GM12878 (cell line): Measurements from ENCODE around the gene PHOSPHO1. TPM values are rescaled to one million over a fixed set of nuclear protein-coding genes. Genes with fewer than 3 reads are reported as not detected.

Source experiments
- ATAC-seq: fragments of 200-7000 bp; cut with Tn5 transposase; 3 replicates; pipeline ENCODE4 v1.9.1; 2020; ENCODE audit warnings: mild to moderate bottlenecking, moderate library complexity
- BruUV-seq: library from RNA; stranded (reverse); fragments of 400-500 nt; replicated peaks from 2 replicates; lab custom pipeline; 2021; lab: Mats Ljungman, UMichigan
- CTCF ChIA-PET: fragments of 300-600 bp; sonication (Branson Sonifier 250); formaldehyde crosslinking; extraction: SDS; loops from one replicate; lab custom pipeline; 2021; ENCODE audit warnings: inconsistent platforms; lab: Yijun Ruan, JAX
- POLR2A ChIA-PET: fragments of 350-600 bp; formaldehyde crosslinking; extraction: SDS; loops from one replicate; lab custom pipeline; 2021; ENCODE audit warnings: inconsistent platforms; lab: Charles Lee
- RAD21 ChIA-PET: fragments of 300-600 bp; sonication (Branson Sonifier 250); formaldehyde crosslinking; loops from one replicate; lab custom pipeline; 2023; ENCODE audit warnings: antibody characterized with exemption; ENCODE audit not compliant: unreplicated experiment; lab: Charles Lee
- SMC1A ChIA-PET: fragments of 300-600 bp; sonication (Branson Sonifier 250); formaldehyde crosslinking; loops from one replicate; lab custom pipeline; 2023; ENCODE audit not compliant: unreplicated experiment, uncharacterized antibody; lab: Charles Lee
- DNase-seq: peaks from one replicate; pipeline ENCODE4 v3.0.0-alpha.2; 2011; ENCODE audit warnings: low read depth, low spot score
- FAIRE-seq: peaks from 3 replicates; lab custom pipeline; 2011; peaks lifted over from hg19 to GRCh38; lab: Jason Lieb, UNC
- H2AFZ ChIP-seq: 2 replicates; pipeline ENCODE4 v1.6.0; 2011; ENCODE audit warnings: low read depth, low read length, control low read depth; ENCODE audit not compliant: control insufficient read depth
- H3K27ac ChIP-seq: 2 replicates; pipeline ENCODE4 v1.5.1; 2011; ENCODE audit warnings: control low read depth; ENCODE audit not compliant: control insufficient read depth, insufficient read depth
- H3K27me3 ChIP-seq, 2 experiments: replicated peaks in 1 of 2; 2 replicates each; pipeline versions ENCODE4 v1.6.0 to v1.6.1; 2011; ENCODE audit warnings: low read length in 1 of 2; ENCODE audit not compliant: control insufficient read depth in 2 of 2, insufficient read depth in 2 of 2
- H3K36me3 ChIP-seq, 2 experiments: 2 replicates each; pipeline ENCODE4 v1.5.1; 2011; ENCODE audit warnings: low read length in 1 of 2; ENCODE audit not compliant: control insufficient read depth in 2 of 2, insufficient read depth in 2 of 2
- H3K4me1 ChIP-seq: 2 replicates; pipeline ENCODE4 v1.6.1; 2011; ENCODE audit warnings: mild to moderate bottlenecking, low read length, moderate library complexity, mixed read lengths; ENCODE audit not compliant: control insufficient read depth, insufficient read depth
- H3K4me2 ChIP-seq: 2 replicates; pipeline ENCODE4 v1.6.0; 2011; ENCODE audit warnings: control low read depth; ENCODE audit not compliant: control insufficient read depth, insufficient read depth
- H3K4me3 ChIP-seq: fragments of 200-600 bp; sonication (generic); 2 replicates; pipeline ENCODE4 v1.5.1; 2016
- H3K79me2 ChIP-seq: 2 replicates; pipeline ENCODE4 v1.6.0; 2011; ENCODE audit warnings: low read length; ENCODE audit not compliant: control insufficient read depth, insufficient read depth
- H3K9ac ChIP-seq: 2 replicates; pipeline ENCODE4 v1.8.0; 2011; ENCODE audit warnings: low read length, control low read depth, mixed read lengths; ENCODE audit not compliant: control insufficient read depth, insufficient read depth
- H3K9me3 ChIP-seq: replicated peaks from 3 replicates; pipeline ENCODE4 v1.5.1; 2011; ENCODE audit warnings: mild to moderate bottlenecking, low read length; ENCODE audit not compliant: control insufficient read depth, insufficient read depth
- H4K20me1 ChIP-seq: 2 replicates; pipeline ENCODE4 v1.6.0; 2011; ENCODE audit not compliant: control insufficient read depth, insufficient read depth
- ATF7 ChIP-seq: fragments of 450-650 bp; IDR thresholded peaks from 2 replicates; pipeline ENCODE4 v1.6.1; 2016; ENCODE audit warnings: low read depth, mild to moderate bottlenecking
- CHD4 ChIP-seq: fragments of 200-600 bp; sonication (generic); IDR thresholded peaks from 2 replicates; pipeline ENCODE4 v1.6.1; 2016; ENCODE audit warnings: mild to moderate bottlenecking
- EP300 ChIP-seq, 2 experiments: fragments of 150-350 bp in 1 of 2; IDR thresholded peaks; 2 replicates each; pipeline ENCODE4 v1.6.1; 2011 to 2012; ENCODE audit warnings: low read depth in 2 of 2, low read length in 2 of 2, borderline replicate concordance in 1 of 2, improper control_type of control experiment in 1 of 2, inconsistent platforms in 1 of 2; ENCODE audit not compliant: control insufficient read depth in 1 of 2
- EZH2 ChIP-seq: IDR thresholded peaks from 2 replicates; pipeline ENCODE4 v1.6.1; 2012; ENCODE audit warnings: low read depth, mild to moderate bottlenecking, control low read depth, inconsistent platforms, low read length, borderline replicate concordance; ENCODE audit not compliant: control insufficient read depth
- FOS ChIP-seq: IDR thresholded peaks from 3 replicates; pipeline ENCODE4 v1.6.1; 2011; ENCODE audit warnings: borderline replicate concordance; ENCODE audit not compliant: insufficient read length; ENCODE audit errors: extremely low read depth
- MEF2A ChIP-seq: IDR thresholded peaks from 2 replicates; pipeline ENCODE4 v1.6.1; 2011; ENCODE audit warnings: low read depth, mild to moderate bottlenecking, low read length, moderate library complexity; ENCODE audit not compliant: insufficient read depth
- MYC ChIP-seq: IDR thresholded peaks from 2 replicates; pipeline ENCODE4 v1.6.1; 2011; ENCODE audit warnings: mild to moderate bottlenecking, low read length, moderate library complexity, inconsistent platforms; ENCODE audit not compliant: insufficient read depth, insufficient replicate concordance, insufficient read length, severe bottlenecking
- NFIC ChIP-seq: IDR thresholded peaks from 2 replicates; pipeline ENCODE4 v1.6.1; 2012; ENCODE audit warnings: low read depth, mild to moderate bottlenecking, inconsistent platforms, low read length, moderate library complexity
- PML ChIP-seq: IDR thresholded peaks from 2 replicates; pipeline ENCODE4 v1.6.1; 2012; ENCODE audit warnings: low read length, inconsistent platforms
- POU2F2 ChIP-seq: IDR thresholded peaks from 3 replicates; pipeline ENCODE4 v1.6.1; 2011; ENCODE audit warnings: low read depth, mild to moderate bottlenecking, low read length, borderline replicate concordance
- RCOR1 ChIP-seq: conservative IDR thresholded peaks from 2 replicates; pipeline ENCODE4 v1.6.1; 2012; ENCODE audit warnings: low read depth, low read length, improper control_type of control experiment
- RFX5 ChIP-seq: IDR thresholded peaks from 2 replicates; pipeline ENCODE4 v1.6.1; 2011; ENCODE audit warnings: low read depth, low read length, improper control_type of control experiment
- TCF3 ChIP-seq: IDR thresholded peaks from 2 replicates; pipeline ENCODE4 v1.6.1; 2012; ENCODE audit warnings: low read depth, mild to moderate bottlenecking, low read length, borderline replicate concordance; ENCODE audit not compliant: insufficient read depth
- ZBED1 ChIP-seq: IDR thresholded peaks from 2 replicates; pipeline ENCODE4 v1.6.1; 2016; ENCODE audit warnings: borderline replicate concordance
- ZZZ3 ChIP-seq: IDR thresholded peaks from 2 replicates; pipeline ENCODE4 v1.6.1; 2011; ENCODE audit warnings: low read depth; ENCODE audit not compliant: control insufficient read depth, insufficient read length
- WGBS: methylation state at CpG from one replicate; pipeline ENCODE4 v1.1.6; 2016; ENCODE audit warnings: low lambda C conversion rate; ENCODE audit not compliant: insufficient replicate concordance, insufficient coverage; ENCODE audit errors: missing lambda C conversion rate; 5-methylcytosine and 5-hydroxymethylcytosine counted together
- in situ Hi-C: fragments of 300-500 bp; cut with MboI; formaldehyde crosslinking; loops from 9 replicates; pipeline ENCODE4 v1.14.3; 2018; ENCODE audit warnings: mixed read lengths
- intact Hi-C: fragments of 100-400 bp; cut with micrococcal nuclease; formaldehyde crosslinking; loops from one replicate; pipeline ENCODE4 v1.14.2; 2022; ENCODE audit not compliant: unreplicated experiment
- polyA plus RNA-seq, 11 experiments: library from polyadenylated mRNA; depleted of rRNA in 4 of 11; unstranded in 6 of 11; stranded (reverse) in 5 of 11; fragments of >200 nt; fragmentation: Nextera tagmentation in 4 of 11; fragmentation: Illumina TruSeq in 1 of 11; extraction: Ambion mirVana in 4 of 11; extraction: Trizol in 1 of 11; gene quantifications; 1 replicate in 1 of 11; 2 replicates in 10 of 11; pipeline versions ENCODE4 v1.2.1 to v1.2.3, GENCODE V29; 2011 to 2016; ENCODE audit warnings: inconsistent platforms in 2 of 11, missing spikeins in 2 of 11, low read depth in 1 of 11
- total RNA-seq, 4 experiments: library from RNA; depleted of rRNA in 3 of 4; stranded (reverse); fragments of >200 nt in 3 of 4; fragmentation: Illumina TruSeq in 1 of 4; extraction: Trizol in 1 of 4; gene quantifications; 2 replicates each; pipeline versions ENCODE4 v1.2.1 to v1.2.3, GENCODE V29; 2013 to 2021
- TF ChIP-seq, protein P1 (sequence below): fragments of 450-650 bp; formaldehyde crosslinking; IDR thresholded peaks from 2 replicates; pipeline ENCODE4 v1.5.0; 2022; ENCODE audit warnings: mild to moderate bottlenecking, missing genetic modification characterization
- TF ChIP-seq, protein P2 (sequence below): IDR thresholded peaks from 2 replicates; pipeline ENCODE4 v1.6.1; 2011; ENCODE audit warnings: borderline replicate concordance, low read depth, mild to moderate bottlenecking, moderate library complexity, low read length; ENCODE audit not compliant: insufficient read depth, poor library complexity, severe bottlenecking

The PHOSPHO1 gene
- total and polyA plus RNA-seq, 10 of the 15 experiments (the other 5 are each of a cell fraction or from before 2014, with no cell fraction given): 0.03 to 1.5 (median 0.16) TPM; not detected in 2

DNA sequence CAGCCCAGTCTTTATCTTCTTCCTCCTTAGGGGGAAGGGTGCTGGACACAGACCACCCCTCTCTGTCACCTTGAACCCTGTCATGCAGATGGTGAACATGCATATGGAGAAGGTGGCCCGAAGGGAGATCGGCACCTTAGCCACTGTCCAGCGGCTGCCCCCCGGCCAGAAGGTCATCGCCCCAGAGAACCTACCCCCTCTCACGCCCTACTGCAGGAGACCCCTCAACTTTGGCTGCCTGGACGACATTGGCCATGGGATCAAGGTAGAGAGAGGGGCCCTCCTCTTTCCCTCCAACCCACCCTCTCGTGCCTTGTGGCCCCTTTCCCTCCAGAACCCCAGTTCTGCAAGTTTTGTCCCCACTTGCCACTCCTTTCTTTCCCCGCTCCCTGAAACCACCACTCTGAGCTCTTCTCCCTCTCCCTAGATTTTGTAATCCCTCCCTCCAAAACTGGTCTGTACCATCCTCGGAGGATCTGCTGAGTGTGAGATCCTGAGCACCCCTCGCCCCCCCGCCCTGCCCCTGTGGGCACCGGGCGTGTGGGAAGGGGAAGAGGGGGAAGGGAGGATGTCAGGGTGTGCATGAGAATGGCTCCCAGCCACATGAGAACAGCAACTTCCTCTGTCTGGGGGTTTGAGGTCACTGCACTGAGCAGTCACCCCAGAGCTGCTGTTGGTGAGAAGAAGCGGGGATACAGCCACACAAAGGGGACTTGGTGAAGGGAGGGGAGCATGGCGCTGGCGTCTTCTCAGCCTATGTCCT lies 12.8 kb downstream of the PHOSPHO1 start:
- SMC1A ChIA-PET: interaction anchor here (0.6 to 16.8 kb wide), 5 partner anchors 9 to 1099 kb away, joined by 3 to 354 read pairs (median 6); no protein-coding TSS in a partner anchor
- intact Hi-C loops: loop anchor here (1.0 to 5.0 kb wide), 2 partner anchors 26 to 301 kb away; no protein-coding TSS in a partner anchor
- no peak overlapping the region; the same call in 1 of the 2 replicates for H3K4me3 ChIP-seq
- peak overlapping the region; percentile 49 for H3K9ac ChIP-seq
- in situ Hi-C loops: no loop called here
- POLR2A ChIA-PET: interaction anchor here (0.9 to 13.2 kb wide), 4 partner anchors 9 to 218 kb away, joined by 3 to 537 read pairs (median 6); no protein-coding TSS in a partner anchor
- CTCF ChIA-PET: interaction anchor here (7.8 to 8.5 kb wide), 2 partner anchors 10 to 25 kb away, joined by 61 to 127 read pairs; no protein-coding TSS in a partner anchor
- peaks cover 11 to 26% of the 10 kb centered on the region in 2 experiments for H3K36me3 ChIP-seq
- peak overlapping the region; percentile 56 for H3K4me2 ChIP-seq
- RAD21 ChIA-PET: interaction anchor here (0.7 to 13.4 kb wide), 5 partner anchors 7 to 73 kb away, joined by 3 to 355 read pairs (median 4); partner anchors contain the start of genes ABI3 and GNGT2
- H3K27me3 ChIP-seq: no peaks in the 10 kb centered on the region
- no peak overlapping the region for H2AFZ ChIP-seq
- H3K9me3 ChIP-seq: no peaks in the 10 kb centered on the region
- peak overlapping the region; percentile 77 for H3K27ac ChIP-seq
- 22% methylated on average over 17 of the region's 17 CpGs for WGBS
- BruUV-seq: no TSS peak
- FAIRE-seq (peak; percentile 95), DNase-seq (peak; percentile 93), ATAC-seq (peak; percentile 68)
- H3K79me2 ChIP-seq: peaks cover 47% of the 10 kb centered on the region
- H3K4me1 ChIP-seq: peaks cover 64% of the 10 kb centered on the region
- H4K20me1 ChIP-seq: 0 out of 2 replicates have a peak, but pooled peaks cover 5% of the 10 kb centered on the region
- TF ChIP-seq TCF3: 0 out of 2 replicates have a peak, but pooled peaks have one; percentile 45
- TF ChIP-seq EZH2: no peak
- peak; percentile 70; the same call in 1 of the 2 replicates for TF ChIP-seq RFX5
- no peak for TF ChIP-seq CHD4
- no peak for TF ChIP-seq ZZZ3
- TF ChIP-seq, protein P1, sequence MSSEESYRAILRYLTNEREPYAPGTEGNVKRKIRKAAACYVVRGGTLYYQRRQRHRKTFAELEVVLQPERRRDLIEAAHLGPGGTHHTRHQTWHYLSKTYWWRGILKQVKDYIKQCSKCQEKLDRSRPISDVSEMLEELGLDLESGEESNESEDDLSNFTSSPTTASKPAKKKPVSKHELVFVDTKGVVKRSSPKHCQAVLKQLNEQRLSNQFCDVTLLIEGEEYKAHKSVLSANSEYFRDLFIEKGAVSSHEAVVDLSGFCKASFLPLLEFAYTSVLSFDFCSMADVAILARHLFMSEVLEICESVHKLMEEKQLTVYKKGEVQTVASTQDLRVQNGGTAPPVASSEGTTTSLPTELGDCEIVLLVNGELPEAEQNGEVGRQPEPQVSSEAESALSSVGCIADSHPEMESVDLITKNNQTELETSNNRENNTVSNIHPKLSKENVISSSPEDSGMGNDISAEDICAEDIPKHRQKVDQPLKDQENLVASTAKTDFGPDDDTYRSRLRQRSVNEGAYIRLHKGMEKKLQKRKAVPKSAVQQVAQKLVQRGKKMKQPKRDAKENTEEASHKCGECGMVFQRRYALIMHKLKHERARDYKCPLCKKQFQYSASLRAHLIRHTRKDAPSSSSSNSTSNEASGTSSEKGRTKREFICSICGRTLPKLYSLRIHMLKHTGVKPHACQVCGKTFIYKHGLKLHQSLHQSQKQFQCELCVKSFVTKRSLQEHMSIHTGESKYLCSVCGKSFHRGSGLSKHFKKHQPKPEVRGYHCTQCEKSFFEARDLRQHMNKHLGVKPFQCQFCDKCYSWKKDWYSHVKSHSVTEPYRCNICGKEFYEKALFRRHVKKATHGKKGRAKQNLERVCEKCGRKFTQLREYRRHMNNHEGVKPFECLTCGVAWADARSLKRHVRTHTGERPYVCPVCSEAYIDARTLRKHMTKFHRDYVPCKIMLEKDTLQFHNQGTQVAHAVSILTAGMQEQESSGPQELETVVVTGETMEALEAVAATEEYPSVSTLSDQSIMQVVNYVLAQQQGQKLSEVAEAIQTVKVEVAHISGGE (CRISPR knock-in tag): no peak
- TF ChIP-seq NFIC: peak; percentile 35; the same call in 1 of the 2 replicates
- peak; percentile 91; the same call in 1 of the 2 replicates for TF ChIP-seq ZBED1
- TF ChIP-seq PML: no peak
- peak; percentile 68; the same call in 1 of the 2 replicates for TF ChIP-seq MEF2A
- TF ChIP-seq, protein P2, sequence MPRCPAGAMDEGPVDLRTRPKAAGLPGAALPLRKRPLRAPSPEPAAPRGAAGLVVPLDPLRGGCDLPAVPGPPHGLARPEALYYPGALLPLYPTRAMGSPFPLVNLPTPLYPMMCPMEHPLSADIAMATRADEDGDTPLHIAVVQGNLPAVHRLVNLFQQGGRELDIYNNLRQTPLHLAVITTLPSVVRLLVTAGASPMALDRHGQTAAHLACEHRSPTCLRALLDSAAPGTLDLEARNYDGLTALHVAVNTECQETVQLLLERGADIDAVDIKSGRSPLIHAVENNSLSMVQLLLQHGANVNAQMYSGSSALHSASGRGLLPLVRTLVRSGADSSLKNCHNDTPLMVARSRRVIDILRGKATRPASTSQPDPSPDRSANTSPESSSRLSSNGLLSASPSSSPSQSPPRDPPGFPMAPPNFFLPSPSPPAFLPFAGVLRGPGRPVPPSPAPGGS: peak; percentile 100
- TF ChIP-seq MYC: peak; percentile 32
- peak; percentile 80 for TF ChIP-seq ATF7
- TF ChIP-seq EP300 (IDR thresholded peaks at IDR 0.05; ENCODE audit: borderline replicate concordance in 1 of 2, control insufficient read depth in 1 of 2, low read depth in 2 of 2, low read length in 2 of 2): peak; percentile 32 to 84; a peak in 2 of 4 replicates
- TF ChIP-seq FOS: no peak
- TF ChIP-seq RCOR1: peak; percentile 87; the same call in 1 of the 2 replicates
- peak; percentile 82; the same call in 1 of the 3 replicates for TF ChIP-seq POU2F2
